ENCODE results near the gene DNAJC25. TPM values are rescaled to one million over a fixed set of nuclear protein-coding genes. Genes with fewer than 3 reads are reported as not detected.

The DNAJC25 gene
- total RNA-seq, 2 donors from 2014 or later, result 6.3 to 7.4 TPM

DNA sequence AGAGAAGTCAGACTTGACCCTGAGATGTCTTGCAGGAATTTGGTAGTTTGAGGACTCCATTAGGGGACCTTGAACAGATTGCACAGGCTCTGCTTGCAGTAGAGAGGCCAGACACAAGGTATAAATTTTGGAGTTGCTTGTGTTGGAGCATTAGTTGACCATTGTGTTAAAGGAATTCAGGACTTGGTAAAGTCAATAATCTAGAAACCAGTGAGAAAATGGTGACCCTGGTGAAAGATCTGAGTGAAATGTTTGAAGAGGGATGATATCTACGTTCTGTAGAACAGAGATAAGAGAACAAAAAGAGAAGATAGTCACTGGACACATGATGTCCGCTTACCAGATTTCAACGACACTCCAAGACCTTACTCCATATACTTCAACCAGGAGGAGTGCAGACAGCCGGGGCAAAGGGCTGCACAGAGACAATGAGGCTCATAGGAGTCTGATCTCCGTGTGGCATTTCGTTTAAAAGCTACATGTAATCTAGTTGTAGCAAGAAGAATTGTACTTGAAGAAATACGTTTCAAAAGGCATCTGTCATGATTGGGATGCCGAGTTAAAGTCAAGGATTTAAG is 13.2 kb downstream of the DNAJC25 start:
- Histone ChIP-seq H3K27me3 (ENCODE audit: control insufficient read depth, insufficient read depth, low read length, poor library complexity, severe bottlenecking) (no peaks in the 10 kb centered on the region), H3K9ac (ENCODE audit: extremely low read depth, low read length, poor library complexity, severe bottlenecking) (no peak overlapping the region), H3K27ac (ENCODE audit: low read depth, low read length) (no peak overlapping the region), H3K4me1 (ENCODE audit: control insufficient read depth, insufficient read depth, low read length) (no peaks in the 10 kb centered on the region), H3K9me3 (ENCODE audit: control insufficient read depth, low read length) (peaks cover 7% of the 10 kb centered on the region), H3K36me3 (ENCODE audit: control insufficient read depth, insufficient read depth, low read length) (peaks cover 47% of the 10 kb centered on the region), H3K4me3 (ENCODE audit: low read length) (no peak overlapping the region)
- no peak for DNase-seq
- 93 to 94% methylated on average over 5 to 8 of the region's 8 CpGs for WGBS, 2 experiments (ENCODE audit: insufficient coverage in 1 of 2, insufficient read length in 1 of 2)
- Mint-ChIP-seq H3K9me3 (no peaks in the 10 kb centered on the region), H3K4me3 (no peak overlapping the region), H3K4me1 (peaks cover 12% of the 10 kb centered on the region), H3K36me3 (ENCODE audit: low read depth) (peaks cover 46% of the 10 kb centered on the region), H3K27ac (no peak overlapping the region), H3K27me3 (ENCODE audit: insufficient read depth) (no peaks in the 10 kb centered on the region)
- TF ChIP-seq, protein P1, sequence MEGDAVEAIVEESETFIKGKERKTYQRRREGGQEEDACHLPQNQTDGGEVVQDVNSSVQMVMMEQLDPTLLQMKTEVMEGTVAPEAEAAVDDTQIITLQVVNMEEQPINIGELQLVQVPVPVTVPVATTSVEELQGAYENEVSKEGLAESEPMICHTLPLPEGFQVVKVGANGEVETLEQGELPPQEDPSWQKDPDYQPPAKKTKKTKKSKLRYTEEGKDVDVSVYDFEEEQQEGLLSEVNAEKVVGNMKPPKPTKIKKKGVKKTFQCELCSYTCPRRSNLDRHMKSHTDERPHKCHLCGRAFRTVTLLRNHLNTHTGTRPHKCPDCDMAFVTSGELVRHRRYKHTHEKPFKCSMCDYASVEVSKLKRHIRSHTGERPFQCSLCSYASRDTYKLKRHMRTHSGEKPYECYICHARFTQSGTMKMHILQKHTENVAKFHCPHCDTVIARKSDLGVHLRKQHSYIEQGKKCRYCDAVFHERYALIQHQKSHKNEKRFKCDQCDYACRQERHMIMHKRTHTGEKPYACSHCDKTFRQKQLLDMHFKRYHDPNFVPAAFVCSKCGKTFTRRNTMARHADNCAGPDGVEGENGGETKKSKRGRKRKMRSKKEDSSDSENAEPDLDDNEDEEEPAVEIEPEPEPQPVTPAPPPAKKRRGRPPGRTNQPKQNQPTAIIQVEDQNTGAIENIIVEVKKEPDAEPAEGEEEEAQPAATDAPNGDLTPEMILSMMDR (conservative IDR thresholded peaks at IDR 0.05), result no peak

DNA sequence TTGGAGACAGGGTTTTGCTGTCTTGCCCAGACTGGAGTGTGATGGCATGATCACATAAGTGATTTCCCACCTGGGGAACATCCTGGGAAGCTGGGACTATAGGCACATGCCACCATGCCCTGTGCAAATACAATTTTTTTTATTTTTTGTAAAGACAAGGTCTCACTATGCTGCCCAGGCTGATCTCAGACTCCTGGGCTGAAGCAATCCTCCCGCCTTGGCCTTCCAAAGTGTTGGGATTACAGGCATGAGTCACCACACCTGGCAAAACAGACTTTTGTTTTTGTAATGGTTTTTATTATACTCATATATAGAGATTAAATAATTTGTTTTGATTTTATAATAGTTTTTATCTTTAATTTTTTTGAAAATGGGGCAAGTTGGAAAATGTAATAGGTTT is 14.7 kb downstream of the DNAJC25 start:
- H3K36me3 Mint-ChIP-seq (ENCODE audit: low read depth), result peaks cover 54% of the 10 kb centered on the region
- WGBS, 2 experiments (ENCODE audit: insufficient coverage in 1 of 2, insufficient read length in 1 of 2), result 86% methylated on average over 1 of the region's 1 CpG; no CpG with 5 or more reads in 1 of the 2 experiments
- no peaks in the 10 kb centered on the region for H3K27me3 ChIP-seq (ENCODE audit: control insufficient read depth, insufficient read depth, low read length, poor library complexity, severe bottlenecking)

DNA sequence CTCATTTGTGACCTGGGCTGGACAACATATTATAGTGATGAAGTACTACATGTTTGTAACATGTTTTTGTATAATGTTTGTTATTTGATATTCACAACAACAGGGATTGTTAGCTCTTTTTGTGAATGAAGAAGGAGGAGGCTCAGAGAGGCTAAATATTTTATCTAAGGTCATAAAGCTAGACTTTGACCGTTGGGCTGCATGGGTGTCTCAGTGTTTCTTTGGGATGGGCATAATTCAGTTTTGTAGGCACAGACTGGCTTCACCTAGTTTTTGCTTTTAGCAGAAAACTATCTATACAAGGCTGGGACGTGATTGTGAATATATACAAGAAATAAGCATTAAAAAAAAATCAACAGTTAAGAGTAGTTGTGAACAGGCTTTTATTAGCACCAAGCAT is 15.3 kb downstream of the DNAJC25 start:
- Histone ChIP-seq H3K36me3 (ENCODE audit: control insufficient read depth, insufficient read depth, low read length) (peaks cover 66% of the 10 kb centered on the region), H3K4me1 (ENCODE audit: control insufficient read depth, insufficient read depth, low read length) (no peaks in the 10 kb centered on the region), H3K9me3 (ENCODE audit: control insufficient read depth, low read length) (peaks cover 5% of the 10 kb centered on the region), H3K4me3 (ENCODE audit: low read length) (no peak overlapping the region), H3K27ac (ENCODE audit: low read depth, low read length) (no peak overlapping the region), H3K27me3 (ENCODE audit: control insufficient read depth, insufficient read depth, low read length, poor library complexity, severe bottlenecking) (no peaks in the 10 kb centered on the region), H3K9ac (ENCODE audit: extremely low read depth, low read length, poor library complexity, severe bottlenecking) (no peak overlapping the region)
- Mint-ChIP-seq H3K36me3 (ENCODE audit: low read depth) (peaks cover 54% of the 10 kb centered on the region), H3K27me3 (ENCODE audit: insufficient read depth) (no peaks in the 10 kb centered on the region), H3K9me3 (no peaks in the 10 kb centered on the region), H3K27ac (no peak overlapping the region), H3K4me1 (peaks cover 12% of the 10 kb centered on the region), H3K4me3 (no peak overlapping the region)
- TF ChIP-seq, protein P1 (conservative IDR thresholded peaks at IDR 0.05), result no peak
- DNase-seq, result no peak
- 97 to 100% methylated on average over 1 to 2 of the region's 2 CpGs for WGBS, 2 experiments (ENCODE audit: insufficient coverage in 1 of 2, insufficient read length in 1 of 2)

More for the DNA sequence above, 14.7 kb downstream of the DNAJC25 start:
- no peaks in the 10 kb centered on the region for H3K9me3 Mint-ChIP-seq
- Histone ChIP-seq H3K36me3 (ENCODE audit: control insufficient read depth, insufficient read depth, low read length) (peaks cover 63% of the 10 kb centered on the region), H3K27ac (ENCODE audit: low read depth, low read length) (no peak overlapping the region), H3K4me3 (ENCODE audit: low read length) (no peak overlapping the region), H3K9ac (ENCODE audit: extremely low read depth, low read length, poor library complexity, severe bottlenecking) (no peak overlapping the region), H3K4me1 (ENCODE audit: control insufficient read depth, insufficient read depth, low read length) (no peaks in the 10 kb centered on the region), H3K9me3 (ENCODE audit: control insufficient read depth, low read length) (peaks cover 5% of the 10 kb centered on the region)
- peaks cover 12% of the 10 kb centered on the region for H3K4me1 Mint-ChIP-seq
- no peaks in the 10 kb centered on the region for H3K27me3 Mint-ChIP-seq (ENCODE audit: insufficient read depth)
- TF ChIP-seq, protein P1 (conservative IDR thresholded peaks at IDR 0.05), result no peak
- DNase-seq, result no peak
- H3K27ac Mint-ChIP-seq, result no peak overlapping the region
- no peak overlapping the region for H3K4me3 Mint-ChIP-seq

All from endodermal cell (in vitro differentiated cells).